Measurements from ENCODE around the gene MRM1. TPM values are rescaled to one million over a fixed set of nuclear protein-coding genes. Genes with fewer than 3 reads are reported as not detected.

The MRM1 gene
- total and polyA plus RNA-seq, 9 of the 15 experiments (the other 6 are each of a cell fraction or from before 2014, with no cell fraction given): 0.61 to 28.4 (median 21.5) TPM

GRCh38 chr17:36611345-36612072, 10.1 kb downstream of the MRM1 start (continued):
- TF ChIP-seq ZNF398 (CRISPR knock-in tag; IDR thresholded peaks at IDR 0.05) (no peak), POLR2G (IDR thresholded peaks at IDR 0.05; ENCODE audit: low read depth, low read length) (no peak), SAFB (IDR thresholded peaks at IDR 0.05; ENCODE audit: borderline replicate concordance, low read depth, low read length) (no peak), KLF6 (CRISPR knock-in tag; IDR thresholded peaks at IDR 0.05; ENCODE audit: borderline replicate concordance) (no peak), RCOR1 (IDR thresholded peaks at IDR 0.05; ENCODE audit: borderline replicate concordance in 1 of 2, low read depth in 2 of 2, low read length in 2 of 2) (peak in 1 of 2 experiments; percentile 70; a peak in 1 of 4 replicates), IRF9 (tag; IDR thresholded peaks at IDR 0.05) (no peak), NFYB (IDR thresholded peaks at IDR 0.05; ENCODE audit: extremely low read depth, insufficient read length) (no peak), CBX5 (IDR thresholded peaks at IDR 0.05; ENCODE audit: borderline replicate concordance, low read depth) (no peak), MGA (IDR thresholded peaks at IDR 0.05) (no peak), ZNF830 (CRISPR knock-in tag; IDR thresholded peaks at IDR 0.05) (no peak), GABPB2 (CRISPR knock-in tag; conservative IDR thresholded peaks at IDR 0.05) (no peak), RB1 (IDR thresholded peaks at IDR 0.05; ENCODE audit: low read depth) (no peak), SNAPC5 (CRISPR knock-in tag; IDR thresholded peaks at IDR 0.05) (no peak)
